ENCODE results near the gene SRRM5.
"Not testable (repeated sequence)": the region's sequence is repeated elsewhere in the genome, so short reads cannot be mapped to it uniquely, and the experiment has no call there.

Gene SRRM5, protein sequence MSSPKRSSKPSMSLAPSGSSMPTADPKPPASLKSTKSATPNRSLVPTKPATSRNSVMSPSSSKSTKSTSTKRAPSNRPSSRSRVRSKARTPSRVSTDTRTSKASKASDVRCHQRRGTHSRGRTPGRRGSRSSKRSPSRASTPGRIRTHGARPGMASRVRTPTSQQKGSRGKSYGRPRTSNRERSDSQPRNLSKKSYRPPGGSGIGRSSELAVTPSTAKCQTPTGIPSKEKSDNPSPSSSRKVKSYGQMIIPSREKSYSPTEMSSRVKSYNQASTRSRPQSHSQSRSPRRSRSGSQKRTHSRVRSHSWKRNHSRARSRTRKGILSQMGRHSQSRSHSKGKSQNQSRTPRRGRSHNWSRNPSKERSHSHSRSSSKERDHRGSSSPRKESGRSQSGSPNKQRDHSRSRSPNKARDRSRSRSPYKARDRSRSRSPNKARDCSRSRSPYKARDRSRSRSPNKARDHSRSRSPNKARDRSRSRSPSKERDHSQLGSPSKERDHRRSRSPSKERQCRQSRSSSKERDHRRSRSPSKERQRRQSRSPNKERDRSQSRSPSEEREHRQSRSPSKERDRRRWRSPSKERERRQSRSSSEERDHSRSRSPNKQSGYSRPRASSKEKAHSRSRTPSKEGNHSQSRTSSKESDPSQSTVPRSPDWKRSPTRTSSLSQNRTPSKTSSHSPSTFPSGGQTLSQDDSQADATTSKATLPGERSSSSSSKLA

DNA sequence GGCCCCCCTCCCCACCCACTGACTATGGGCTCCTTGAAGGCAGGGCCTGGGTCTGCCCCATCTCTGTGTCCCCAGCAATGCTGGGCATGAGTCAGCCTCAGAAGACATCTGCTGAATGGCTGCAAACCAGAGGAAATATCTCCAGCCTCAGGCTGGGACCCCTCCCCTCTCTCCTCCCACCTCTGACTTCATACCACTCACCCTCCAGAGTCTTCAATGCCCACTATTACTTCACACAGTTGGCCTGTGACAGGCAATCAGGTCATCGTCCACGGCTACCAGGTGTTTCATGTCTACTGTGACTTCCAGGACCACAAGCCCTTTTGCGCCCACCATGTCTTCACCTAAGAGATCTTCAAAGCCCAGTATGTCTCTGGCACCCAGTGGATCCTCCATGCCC, at the start of gene SRRM5:
Gene SRRM5, plus strand, starts transcription at position 301 of the 400 bp plus-strand sequence. Its CDS starts 34 bp downstream, at position 335.
- DNase-seq = no peak

DNA sequence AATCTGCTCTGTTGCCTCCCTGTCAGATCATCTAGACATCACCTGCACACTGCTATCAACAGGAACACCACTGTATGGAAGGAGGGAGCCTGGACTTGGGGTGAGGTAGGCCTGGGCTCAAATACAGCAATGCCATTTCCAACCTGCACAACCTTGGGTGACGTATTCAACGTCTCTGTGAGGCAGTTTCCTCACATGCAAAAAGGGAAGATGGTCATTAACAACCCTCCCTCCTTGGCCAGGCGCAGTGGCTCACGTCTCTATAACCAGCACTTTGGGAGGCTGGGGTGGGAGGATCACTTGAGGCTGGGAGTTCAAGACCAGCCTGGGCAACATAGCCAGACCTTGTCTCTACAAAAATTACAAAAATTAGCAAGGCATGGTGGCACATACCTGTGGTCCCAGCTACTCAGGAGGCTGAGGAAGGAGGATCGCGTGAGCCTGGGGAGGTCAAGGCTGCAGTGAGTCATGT, 49.6 kb upstream of the SRRM5 start:
- no peak for DNase-seq

DNA sequence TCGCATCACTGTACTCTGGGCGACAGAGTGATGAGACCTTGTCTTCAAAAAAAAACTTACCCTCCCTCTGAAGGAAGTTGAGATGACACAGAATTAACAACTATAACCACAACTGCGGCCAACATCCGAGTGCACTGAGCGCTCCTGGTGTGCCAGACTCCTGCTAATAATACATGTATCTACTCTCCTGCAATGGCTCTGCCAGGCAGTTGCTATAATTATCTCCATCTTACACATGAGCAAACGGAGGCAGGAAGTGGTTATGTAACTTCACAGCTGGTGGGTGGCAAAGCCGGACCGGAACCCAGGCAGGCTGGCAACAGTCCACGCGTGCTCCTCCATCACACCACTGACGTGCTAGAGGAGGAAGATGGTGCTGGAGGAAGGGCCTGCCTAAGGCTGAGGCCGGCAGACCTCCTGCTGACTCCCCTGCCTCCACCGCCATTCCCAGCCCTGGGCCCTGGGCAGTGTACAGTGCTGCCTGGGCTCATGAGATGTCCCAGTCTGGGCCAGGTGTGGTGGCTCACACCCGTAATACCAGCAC, 49.1 kb upstream of the SRRM5 start:
- peak; percentile 72 for DNase-seq

DNA sequence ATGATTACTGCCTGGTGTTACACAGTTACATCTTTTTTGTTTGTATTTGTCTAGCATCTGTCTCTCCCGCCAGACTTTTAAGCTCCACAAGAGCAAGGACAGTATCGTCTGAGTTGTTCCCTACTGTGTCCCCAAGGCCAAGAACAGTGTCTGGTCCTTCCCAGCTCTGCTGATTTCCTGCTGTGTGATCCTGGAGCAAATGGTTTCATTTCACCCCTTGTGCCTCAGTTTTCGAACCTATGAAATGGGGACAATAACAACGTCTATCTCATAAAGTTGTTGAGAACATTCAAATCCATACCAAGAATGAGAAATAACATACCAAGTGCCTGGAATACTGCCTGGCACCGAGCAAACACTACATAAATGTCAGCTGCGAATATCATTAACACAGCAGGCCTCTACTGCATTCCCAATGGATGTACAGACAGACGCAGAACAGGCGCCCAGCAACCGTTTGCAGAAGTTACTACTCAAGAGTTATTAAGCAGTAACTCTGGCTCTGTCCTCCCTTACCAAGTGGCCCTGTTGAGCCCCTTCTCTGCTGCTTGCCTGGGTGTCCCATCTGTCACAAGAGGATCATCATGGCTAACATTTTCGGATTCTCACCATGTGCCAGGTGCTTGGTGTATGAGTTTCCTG, 48.0 kb upstream of the SRRM5 start:
- DNase-seq = no peak

DNA sequence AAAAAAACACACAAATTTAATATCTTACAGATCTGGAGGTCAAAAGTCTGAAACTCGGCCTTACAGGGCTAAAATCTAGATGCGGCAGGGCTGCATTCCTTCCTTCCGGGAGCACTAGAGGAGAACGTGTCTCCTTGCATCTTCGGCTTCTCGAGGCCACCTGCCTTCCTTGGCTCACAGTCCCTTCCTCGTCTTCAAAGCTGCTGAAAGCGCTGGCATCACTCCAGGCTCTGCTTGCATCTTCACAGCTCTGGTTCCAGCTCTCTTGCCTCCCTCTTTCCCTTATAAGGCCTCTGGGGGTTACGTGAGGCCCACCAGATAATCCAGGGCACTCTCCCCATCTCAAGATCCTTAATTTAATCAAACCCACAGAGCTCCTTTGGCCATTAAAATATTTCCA, 47.1 kb upstream of the SRRM5 start:
- no peak for DNase-seq

DNA sequence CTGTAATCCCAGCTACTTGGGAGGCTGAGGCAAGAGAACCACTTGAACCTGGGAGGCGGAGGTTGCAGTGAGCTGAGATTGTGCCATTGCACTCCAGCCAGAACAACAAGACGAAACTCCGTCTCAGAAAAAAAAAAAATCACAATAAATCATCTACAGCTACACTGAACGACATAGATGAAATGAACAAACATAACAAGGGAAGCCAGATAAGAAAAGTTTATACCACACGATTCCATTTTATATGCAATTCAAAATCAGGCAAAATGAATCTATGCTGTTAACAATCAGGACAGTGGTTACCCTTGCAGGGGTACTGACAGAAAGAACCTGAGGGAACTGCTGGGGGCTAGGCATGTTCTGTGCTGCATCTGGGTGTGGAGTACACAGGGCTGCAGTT, 42.2 kb upstream of the SRRM5 start:
- DNase-seq = no peak

DNA sequence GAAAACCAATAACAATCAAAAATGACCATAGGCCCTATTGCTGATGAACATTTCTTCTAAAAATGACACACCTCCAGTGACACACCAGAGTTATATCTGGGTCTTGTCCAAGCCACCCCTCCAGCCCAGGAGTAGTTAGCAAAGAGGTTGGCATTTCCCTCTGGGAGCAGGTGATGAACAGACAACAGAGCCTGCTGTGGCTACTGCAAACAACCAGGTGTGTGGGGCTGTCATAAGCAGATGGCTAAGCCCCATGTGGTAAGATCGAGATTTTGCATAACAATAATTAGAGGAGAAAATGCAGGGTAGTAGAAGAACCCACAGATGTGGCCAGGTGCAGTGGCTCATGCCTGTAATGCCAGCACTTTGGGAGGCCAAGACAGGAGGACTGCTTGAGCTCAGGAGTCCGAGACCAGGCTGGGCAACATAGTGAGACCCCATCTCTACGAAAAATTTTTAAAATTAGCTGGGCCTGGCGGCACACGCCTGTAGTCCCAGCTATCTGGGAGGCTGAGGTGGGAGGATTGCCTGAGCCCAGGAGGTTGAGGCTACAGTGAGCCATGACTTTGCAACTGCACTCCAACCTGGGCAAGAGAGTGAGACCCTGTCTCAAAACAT, 41.6 kb upstream of the SRRM5 start:
- no peak for DNase-seq

DNA sequence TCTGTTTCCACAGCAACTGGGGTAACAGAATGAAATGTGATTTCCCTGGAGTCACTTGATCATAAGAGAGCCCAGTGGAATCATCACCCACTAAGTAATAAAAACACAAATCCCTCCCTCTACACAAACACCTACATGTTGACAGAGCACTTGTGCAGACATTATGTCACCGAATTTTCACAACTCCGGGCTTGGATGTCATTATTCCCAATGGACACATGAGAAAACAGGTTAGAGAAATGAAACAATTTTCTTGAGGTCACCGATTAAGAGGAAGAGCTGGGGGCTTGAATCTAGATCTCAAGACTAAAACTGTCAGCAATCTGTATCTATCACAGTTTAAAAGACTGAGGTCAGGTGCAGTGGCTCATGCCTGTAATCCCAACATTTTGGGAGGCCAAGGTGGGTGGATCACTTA, 39.7 kb upstream of the SRRM5 start:
- DNase-seq = no peak

DNA sequence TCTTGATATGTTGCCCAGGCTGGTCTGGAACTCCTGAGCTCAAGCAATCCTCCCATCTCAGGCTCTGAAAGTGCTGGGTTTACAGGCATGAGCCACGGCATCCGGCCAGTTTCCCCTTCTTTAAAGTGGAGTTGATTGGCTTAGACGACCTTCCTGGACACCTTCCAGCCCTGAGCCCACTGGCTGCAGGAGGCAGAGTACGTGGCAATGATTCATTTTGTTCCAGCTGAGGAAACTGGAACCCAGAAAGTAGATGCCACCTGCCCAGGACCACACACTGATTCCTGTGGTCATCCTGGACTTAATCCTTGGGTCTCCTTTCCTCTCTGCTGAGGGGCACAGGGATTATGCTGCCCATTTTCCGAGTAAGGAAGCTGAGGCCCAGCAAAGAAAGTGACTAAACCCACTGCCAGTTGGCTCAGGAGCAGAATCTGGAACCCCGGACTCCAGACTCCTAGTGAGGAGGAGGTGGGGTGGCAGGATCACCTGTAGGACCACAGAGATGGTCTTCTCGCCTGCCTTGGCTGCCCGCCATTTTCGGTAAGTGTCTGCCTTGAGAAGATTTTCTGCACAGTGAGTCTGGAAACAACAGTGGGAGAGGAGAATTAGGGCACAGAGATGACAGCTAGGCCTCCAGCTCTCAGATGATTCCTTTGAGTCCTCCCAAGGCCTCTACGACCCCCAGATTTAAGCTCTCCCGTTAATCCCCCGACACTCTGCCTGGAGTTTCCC, 37.3 kb upstream of the SRRM5 start:
- no peak for DNase-seq

DNA sequence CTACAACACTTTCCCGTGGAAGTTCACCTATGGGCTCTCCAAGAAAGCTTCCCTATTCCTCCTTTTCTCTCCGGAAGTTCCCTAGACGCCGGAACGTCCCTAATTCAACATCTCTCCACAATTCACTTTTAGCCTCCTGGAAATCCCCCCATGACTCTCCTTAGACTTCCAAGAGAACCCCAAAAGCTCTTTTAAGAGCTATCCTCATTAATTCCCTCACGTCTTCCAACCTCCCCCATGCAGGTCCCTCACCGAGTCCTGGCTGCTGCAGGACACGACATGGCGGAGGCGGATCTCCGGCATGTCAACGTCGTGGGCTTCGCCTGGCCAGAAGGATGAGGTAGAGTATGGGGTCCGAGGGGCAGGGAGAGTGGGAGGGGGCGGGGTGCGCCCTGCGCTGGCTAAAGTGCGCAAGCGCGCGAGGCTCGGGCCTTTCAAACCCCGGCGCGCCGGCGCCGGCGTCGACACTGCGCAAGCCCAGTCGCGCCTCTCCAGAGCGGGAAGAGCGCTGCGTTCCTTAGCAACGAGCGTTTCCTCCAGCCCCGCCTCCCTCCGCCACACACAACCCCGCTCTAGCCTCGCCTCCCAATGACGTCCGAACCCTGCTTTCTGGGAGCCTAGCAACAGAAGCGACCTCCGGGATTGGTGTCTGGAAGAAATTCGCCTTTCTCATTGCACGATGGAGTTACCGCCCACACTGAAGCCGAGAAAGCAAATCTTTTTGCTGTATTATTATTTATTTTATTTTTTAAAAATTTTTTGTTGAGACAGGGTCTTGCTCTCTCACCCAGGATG, 36.5 kb upstream of the SRRM5 start, which contains the start of the genes PINLYP and XRCC1:
Gene PINLYP, plus strand, starts transcription at position 646 of the 795 bp plus-strand sequence. CDS start 1,391 bp downstream, outside the sequence.
Gene XRCC1, minus strand, starts transcription at position 372 of the 795 bp plus-strand sequence. Its CDS starts 69 bp downstream, at position 303.
- DNase-seq = peak; percentile 97

DNA sequence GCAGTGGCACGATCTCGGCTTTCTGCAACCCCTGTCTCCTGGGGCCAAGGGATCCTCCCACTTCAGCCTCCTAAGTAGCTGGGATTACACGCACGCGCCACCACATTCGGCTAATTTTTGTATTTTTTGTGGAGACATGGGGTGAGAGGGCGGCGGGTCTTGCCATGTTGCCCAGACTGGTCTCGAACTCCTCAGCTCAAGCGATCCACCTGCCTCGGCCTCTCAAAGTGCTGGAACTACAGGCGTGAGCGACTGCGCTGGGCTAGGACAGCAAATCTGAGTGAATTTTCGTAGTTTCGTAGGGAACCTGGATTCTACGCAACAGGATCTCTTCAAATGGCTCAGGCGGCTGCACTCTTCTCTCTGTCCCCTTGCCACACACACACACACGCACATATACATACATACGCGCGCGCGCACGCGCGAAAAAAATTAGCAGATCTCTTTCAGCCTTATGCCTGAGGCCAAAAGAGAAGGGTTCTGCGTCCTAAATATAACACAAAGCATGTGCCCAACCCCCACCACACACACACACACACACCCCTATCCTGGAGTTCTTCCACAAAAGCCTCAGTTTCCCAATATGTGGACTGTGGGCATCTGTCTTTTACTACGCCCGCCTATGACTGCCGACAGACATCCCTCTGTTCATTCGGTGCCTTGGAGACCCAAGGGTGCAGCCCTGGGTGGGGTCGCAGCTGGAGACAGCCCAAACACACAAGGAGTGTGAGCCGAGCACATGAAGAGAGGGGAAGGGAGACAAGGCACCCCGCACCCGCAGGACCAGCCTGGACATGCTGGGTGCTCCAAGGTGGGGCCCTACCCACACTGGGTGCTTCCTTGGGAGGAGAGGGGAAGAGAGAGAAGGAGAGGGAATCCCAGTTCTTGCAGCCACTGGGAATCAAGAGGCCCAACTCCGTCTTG, 35.7 kb upstream of the SRRM5 start:
- no peak for DNase-seq

DNA sequence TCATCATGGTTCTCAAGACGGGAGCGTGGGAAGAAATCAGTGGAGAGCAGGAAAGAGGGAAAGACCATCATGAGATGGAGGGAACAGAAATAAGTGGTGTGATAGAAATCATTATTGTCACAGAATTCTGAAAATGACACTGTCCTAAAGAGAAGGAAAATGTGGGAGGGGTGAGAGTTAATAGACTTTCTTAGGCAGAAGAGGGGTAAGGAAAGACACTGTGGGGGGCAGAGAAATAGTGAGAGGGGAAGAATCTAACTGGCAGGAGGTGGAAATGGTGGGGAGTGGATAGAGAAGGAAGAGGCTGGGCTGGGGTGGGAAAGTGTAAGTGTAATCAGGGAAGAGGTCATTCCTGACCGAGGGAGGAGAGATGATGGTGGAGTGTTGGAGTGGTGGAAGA, 33.1 kb upstream of the SRRM5 start:
- DNase-seq = no peak

DNA sequence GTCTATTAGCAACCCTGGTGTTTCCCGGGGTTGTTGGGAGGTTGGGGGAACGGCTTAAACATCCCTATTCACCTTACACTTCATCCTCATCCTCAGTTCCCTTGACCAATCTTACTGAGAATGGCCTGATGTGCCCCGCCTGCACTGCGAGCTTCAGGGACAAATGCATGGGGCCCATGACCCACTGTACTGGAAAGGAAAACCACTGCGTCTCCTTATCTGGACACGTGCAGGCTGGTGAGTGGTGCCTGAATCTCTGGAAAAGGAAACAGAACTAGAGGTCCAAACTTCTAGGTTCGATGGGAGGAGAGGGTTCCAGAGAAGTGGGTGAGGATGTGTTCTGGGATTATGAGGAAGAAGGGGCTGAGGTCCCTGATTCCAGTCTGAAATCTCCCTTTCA, 30.4 kb upstream of the SRRM5 start:
- no peak for DNase-seq

DNA sequence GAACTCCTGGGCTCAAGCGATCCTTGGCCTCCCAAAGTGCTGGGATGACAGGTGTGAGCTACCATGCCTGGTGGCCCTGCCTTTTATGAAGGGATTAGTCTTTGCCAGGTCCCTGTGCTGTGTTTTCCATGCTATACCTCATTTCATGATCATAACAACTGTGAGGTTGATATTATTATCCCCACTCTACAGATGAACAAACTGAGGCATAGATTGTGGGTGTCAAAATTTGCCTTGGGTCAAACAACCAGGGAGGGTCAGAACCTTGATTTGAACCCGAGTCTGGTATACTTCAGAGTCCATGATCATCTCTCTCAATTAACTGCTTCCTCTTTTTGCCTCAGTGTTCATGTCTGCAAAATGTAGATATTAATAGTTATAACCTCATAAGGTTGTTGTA, 29.4 kb upstream of the SRRM5 start:
- DNase-seq = no peak

DNA sequence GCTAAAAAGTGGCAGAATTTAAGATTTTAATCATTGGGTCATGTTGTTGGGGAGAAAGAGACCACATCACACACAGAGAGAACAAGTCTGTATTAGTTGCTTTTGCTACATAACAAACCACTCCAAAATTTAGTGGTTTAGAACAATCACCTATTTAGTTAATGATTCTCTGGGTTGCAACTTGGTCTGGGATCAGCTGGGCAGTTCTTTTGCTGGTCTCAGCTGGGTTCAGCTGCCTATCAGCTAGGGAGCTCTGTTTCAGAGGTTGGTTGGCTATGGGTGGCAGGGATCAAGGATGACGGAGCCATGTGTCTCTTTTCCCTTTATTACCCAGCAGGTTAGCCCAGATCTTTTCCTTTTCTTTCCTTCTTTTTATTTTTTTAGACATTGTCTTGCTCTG, 27.4 kb upstream of the SRRM5 start:
- DNase-seq = no peak

DNA sequence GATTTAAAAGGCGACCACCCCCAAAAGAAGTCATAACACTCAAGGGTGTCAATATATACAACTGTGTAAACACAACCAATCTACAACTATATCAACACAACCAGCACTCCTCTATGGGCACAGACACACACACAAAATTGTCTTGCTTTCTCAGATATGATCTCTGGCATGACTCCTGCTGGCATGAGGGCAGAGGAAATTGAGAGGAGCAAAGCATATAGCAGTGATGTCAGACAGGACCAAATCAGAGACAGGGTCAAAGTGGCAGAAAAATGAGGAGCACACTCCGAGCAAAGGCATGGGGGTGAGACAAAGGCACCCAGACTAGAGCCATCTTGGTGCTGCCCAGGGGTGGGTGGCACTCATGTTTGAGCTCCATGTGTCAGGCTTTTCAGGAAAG, 25.5 kb upstream of the SRRM5 start:
- DNase-seq = no peak

DNA sequence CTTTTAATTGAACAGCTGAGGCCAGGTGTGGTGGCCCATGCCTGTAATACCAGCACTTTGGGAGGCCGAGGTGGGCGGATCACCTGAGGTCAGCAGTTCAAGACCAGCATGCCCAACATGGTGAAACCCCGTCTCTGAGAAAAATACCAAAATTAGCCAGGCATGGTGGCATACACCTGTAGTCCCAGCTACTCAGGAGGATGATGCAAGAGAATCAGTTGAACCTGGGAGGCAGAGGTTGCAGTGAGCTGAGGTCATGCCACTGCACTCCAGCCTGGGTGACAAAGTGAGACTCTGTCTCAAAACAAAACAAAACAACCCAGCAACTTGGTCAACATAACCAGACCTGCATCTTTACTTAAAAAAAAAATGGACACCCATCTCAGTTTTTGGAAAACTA, 24.9 kb upstream of the SRRM5 start:
- DNase-seq = not testable (repeated sequence)

DNA sequence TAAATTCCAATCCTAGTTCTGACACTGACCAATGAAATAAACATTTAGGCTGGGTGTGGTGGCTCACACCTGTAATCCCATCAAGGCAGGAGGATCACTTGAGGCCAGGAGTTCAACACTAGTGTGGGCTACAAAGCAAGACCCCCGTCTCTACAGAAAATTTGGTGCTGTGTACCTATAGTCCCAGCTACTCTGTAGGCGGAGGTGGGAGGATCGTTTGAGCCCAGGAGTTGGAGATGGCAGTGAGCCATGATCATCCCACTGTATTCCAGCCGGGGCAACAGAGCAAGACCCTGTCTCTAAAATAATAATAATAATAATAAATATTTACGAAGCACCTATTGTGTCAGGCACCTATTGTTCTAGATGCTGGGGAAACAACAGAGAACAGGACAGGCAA, 22.6 kb upstream of the SRRM5 start:
- no peak for DNase-seq

DNA sequence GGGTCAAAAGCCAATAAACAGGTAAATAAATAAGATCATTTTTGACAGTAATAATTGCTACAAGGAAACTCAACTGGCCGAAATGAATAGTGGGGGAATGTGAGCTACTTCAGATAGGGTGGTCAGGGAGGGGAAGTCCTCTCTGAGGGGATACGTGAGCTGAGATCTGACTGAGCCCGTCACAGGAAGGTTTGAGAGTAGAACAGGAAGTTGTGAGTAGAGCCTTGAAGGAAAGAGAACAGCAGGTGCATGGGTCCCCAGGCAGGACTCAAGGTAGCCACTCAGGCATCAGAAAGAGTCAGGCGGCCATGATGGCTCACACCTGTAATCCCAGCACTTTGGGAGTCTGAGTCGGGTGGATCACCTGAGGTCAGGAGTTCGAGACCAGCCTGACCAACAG, 22.2 kb upstream of the SRRM5 start:
- DNase-seq = no peak
